ENCODE results near the gene ERI3.

The ERI3 gene

DNA sequence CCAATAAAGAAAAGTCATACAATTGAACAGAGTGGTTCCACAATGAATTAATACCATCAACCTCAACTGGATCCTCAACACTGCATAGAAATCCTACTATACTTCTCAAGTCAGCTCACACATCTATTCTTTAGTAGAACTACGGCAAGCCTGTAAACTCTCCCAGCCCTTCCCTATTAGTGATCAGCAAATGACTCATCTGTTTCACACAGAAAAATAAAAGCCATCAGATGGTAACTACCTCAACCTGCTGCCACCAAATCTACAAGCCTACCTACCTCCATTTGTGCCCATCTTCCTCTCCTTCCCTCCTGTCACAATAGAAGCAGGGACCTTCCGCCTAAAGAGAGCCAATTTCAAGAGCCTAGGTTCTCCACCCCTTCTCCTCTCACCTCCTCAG, 78.2 kb downstream of the ERI3 start:
- peaks cover 4% of the 10 kb centered on the region for H3K27me3 Mint-ChIP-seq (ENCODE audit: low read depth, poor library complexity)
- TF ChIP-seq, protein P1, sequence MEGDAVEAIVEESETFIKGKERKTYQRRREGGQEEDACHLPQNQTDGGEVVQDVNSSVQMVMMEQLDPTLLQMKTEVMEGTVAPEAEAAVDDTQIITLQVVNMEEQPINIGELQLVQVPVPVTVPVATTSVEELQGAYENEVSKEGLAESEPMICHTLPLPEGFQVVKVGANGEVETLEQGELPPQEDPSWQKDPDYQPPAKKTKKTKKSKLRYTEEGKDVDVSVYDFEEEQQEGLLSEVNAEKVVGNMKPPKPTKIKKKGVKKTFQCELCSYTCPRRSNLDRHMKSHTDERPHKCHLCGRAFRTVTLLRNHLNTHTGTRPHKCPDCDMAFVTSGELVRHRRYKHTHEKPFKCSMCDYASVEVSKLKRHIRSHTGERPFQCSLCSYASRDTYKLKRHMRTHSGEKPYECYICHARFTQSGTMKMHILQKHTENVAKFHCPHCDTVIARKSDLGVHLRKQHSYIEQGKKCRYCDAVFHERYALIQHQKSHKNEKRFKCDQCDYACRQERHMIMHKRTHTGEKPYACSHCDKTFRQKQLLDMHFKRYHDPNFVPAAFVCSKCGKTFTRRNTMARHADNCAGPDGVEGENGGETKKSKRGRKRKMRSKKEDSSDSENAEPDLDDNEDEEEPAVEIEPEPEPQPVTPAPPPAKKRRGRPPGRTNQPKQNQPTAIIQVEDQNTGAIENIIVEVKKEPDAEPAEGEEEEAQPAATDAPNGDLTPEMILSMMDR (IDR thresholded peaks at IDR 0.05): no peak
- DNase-seq: no peak
- no peaks in the 10 kb centered on the region for H3K4me1 Mint-ChIP-seq
- no peaks in the 10 kb centered on the region for H3K9me3 Mint-ChIP-seq
- no peak overlapping the region for H3K27ac Mint-ChIP-seq
- H3K4me3 Mint-ChIP-seq: no peak overlapping the region
- peaks cover 14% of the 10 kb centered on the region for H3K36me3 Mint-ChIP-seq (ENCODE audit: low read depth)

DNA sequence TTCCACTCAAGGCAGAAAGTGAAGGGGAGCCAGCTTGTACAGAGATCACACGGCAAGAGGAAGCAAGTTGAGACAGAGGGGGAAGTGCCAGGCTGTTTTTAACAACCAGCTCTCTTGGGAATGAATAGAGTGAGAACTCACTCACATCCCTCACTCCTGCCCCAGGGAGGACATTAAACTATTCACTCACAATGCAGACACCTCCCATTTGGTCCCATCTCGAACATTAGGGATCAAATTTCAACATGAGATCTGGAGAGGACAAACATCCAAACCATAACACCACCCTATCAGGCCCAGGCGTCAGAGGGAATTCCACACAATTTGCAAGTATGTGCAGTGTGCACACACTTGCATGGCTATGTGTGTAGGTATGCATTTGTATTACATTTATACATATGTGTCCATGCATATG, 79.1 kb downstream of the ERI3 start:
- DNase-seq: no peak
- Mint-ChIP-seq H3K4me1 (peaks cover 5% of the 10 kb centered on the region), H3K27ac (no peak overlapping the region), H3K4me3 (no peak overlapping the region), H3K36me3 (ENCODE audit: low read depth) (peaks cover 14% of the 10 kb centered on the region), H3K9me3 (no peaks in the 10 kb centered on the region), H3K27me3 (ENCODE audit: low read depth, poor library complexity) (peaks cover 4% of the 10 kb centered on the region)
- TF ChIP-seq, protein P1 (IDR thresholded peaks at IDR 0.05): no peak

DNA sequence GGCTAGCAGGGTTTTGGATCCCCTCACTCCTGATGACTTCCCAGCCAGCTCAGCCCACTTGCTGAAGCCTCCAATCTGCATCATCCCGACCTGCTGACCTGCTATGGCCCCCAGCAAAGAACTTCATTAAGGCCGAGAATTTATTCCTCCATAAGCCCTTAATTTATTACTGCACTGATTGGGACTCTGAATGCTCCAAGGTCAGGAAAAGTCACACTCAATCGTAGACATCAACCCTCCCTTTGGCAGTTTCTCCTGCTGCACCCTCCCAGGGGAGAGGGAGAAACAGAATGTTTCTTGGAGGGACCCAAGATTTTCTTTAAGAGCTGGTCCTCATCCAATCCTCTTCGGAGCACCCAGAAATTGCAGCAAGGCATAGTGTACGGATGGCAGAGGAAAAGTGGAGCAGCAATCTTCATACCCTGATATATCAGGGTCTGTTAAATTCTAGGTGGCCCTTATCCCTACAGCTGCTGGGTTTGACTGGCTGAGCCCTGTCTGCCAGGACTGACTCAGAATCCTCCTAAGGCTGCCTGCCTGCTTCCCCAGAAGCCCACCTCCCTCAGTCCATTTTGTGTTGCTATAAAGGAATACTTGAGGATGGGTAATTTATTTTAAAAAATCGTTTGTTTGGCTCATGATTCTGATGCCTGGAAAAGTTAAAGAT, 79.6 kb downstream of the ERI3 start:
- Mint-ChIP-seq H3K4me3 (peak overlapping the region; percentile 63), H3K36me3 (ENCODE audit: low read depth) (peaks cover 10% of the 10 kb centered on the region), H3K9me3 (no peaks in the 10 kb centered on the region), H3K27ac (peak overlapping the region; percentile 33), H3K4me1 (peaks cover 8% of the 10 kb centered on the region), H3K27me3 (ENCODE audit: low read depth, poor library complexity) (peaks cover 4% of the 10 kb centered on the region)
- TF ChIP-seq, protein P1 (IDR thresholded peaks at IDR 0.05): no peak
- DNase-seq: no peak

DNA sequence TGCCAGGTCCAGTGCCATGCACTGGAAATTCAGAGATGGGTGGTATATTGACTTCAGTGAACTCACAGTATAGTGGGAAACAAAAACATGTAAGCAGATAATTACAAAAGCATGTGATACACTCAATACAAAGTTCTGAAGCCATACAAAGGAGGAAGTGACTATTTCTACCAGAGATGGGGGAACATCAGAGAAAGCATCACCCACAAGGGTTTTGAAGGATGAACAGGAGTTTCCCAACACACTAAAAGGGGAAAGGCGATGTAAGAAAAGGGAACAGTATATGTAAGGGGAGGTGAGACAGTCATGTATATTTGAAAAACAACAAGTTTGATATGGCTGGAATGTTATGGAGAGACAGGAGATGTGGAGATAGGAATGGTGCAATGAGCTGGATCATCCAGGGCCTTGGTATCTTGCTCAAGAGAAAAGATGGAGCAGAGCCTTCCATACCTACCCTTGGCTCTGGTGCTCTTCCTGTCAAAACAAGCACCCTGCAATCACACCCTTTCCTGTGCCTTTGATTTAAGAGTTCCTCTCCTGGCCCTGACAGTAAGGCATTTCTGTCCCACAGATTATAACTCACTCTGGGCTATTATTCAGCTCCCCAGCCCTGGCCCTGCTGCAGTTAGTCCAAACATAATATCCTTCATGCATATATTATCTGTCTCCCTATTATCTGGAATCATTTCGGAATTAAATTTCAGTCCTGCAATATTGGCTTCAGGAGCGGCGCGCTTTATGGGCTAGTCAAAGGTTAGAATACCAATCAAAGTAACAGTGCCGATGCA, 81.3 kb downstream of the ERI3 start:
- Mint-ChIP-seq H3K9me3 (no peaks in the 10 kb centered on the region), H3K36me3 (ENCODE audit: low read depth) (peaks cover 8% of the 10 kb centered on the region), H3K27me3 (ENCODE audit: low read depth, poor library complexity) (peaks cover 4% of the 10 kb centered on the region), H3K4me1 (peaks cover 16% of the 10 kb centered on the region), H3K4me3 (no peak overlapping the region), H3K27ac (no peak overlapping the region)
- DNase-seq: no peak
- TF ChIP-seq, protein P1 (IDR thresholded peaks at IDR 0.05): no peak

DNA sequence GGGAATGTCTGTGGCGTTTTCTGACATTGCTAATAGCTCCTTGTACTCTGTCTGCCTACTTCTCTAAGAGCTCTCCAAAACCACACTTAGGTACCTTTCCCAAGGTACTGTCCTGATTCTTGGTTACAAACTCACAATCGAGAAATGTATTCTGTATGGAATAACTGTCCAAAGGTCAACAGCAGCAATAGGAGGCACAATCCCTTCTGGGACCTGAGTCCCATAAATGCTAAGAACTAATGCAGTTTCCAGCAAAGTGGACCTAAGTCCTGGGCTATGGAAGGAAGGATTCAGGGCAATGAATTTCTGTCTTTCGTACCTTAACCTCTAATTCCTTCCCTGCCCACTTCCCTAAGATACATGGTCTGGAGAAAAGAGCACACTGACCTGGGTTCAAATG, 82.1 kb downstream of the ERI3 start:
- Mint-ChIP-seq H3K4me1 (peaks cover 20% of the 10 kb centered on the region), H3K27me3 (ENCODE audit: low read depth, poor library complexity) (peaks cover 4% of the 10 kb centered on the region), H3K9me3 (no peaks in the 10 kb centered on the region), H3K4me3 (no peak overlapping the region), H3K36me3 (ENCODE audit: low read depth) (peaks cover 16% of the 10 kb centered on the region), H3K27ac (no peak overlapping the region)
- no peak for DNase-seq
- TF ChIP-seq, protein P1 (IDR thresholded peaks at IDR 0.05): no peak
